K562 (cell line): ENCODE data around the gene RNF32. TPM values are rescaled to one million over a fixed set of nuclear protein-coding genes. Genes with fewer than 3 reads are reported as not detected.

Source experiments
- ARID3B ChIP-seq: fragments of 250-450 bp; sonication (Bioruptor Pico); IDR thresholded peaks from 2 replicates; pipeline ENCODE4 v1.4.0; 2020; ENCODE audit warnings: borderline replicate concordance
- BHLHE40 ChIP-seq: IDR thresholded peaks from 2 replicates; pipeline ENCODE4 v1.6.1; 2011; ENCODE audit warnings: low read length, improper control_type of control experiment
- EHMT2 ChIP-seq: fragments of 450-650 bp; IDR thresholded peaks from 2 replicates; pipeline ENCODE4 v1.6.1; 2018; ENCODE audit warnings: antibody characterized with exemption
- ESRRB ChIP-seq: fragments of 250-450 bp; sonication (Bioruptor Pico); IDR thresholded peaks from 2 replicates; pipeline ENCODE4 v1.5.0; 2020; ENCODE audit warnings: mild to moderate bottlenecking, moderate library complexity, borderline replicate concordance
- HCFC1 ChIP-seq: IDR thresholded peaks from 2 replicates; pipeline ENCODE4 v1.6.1; 2012; ENCODE audit warnings: low read depth, low read length, improper control_type of control experiment
- KLF1 ChIP-seq: fragments of 450-650 bp; IDR thresholded peaks from 2 replicates; pipeline ENCODE4 v1.6.1; 2016; ENCODE audit warnings: missing genetic modification characterization, missing compliant biosample characterization
- LEF1 ChIP-seq: fragments of 450-650 bp; IDR thresholded peaks from 2 replicates; pipeline ENCODE4 v1.6.1; 2016; ENCODE audit warnings: mild to moderate bottlenecking
- SREBF2 ChIP-seq: sonication (generic); formaldehyde crosslinking; IDR thresholded peaks from 2 replicates; pipeline ENCODE4 v1.4.0; 2020; ENCODE audit warnings: mild to moderate bottlenecking, missing genetic modification reagents
- THRA ChIP-seq: fragments of 450-650 bp; IDR thresholded peaks from 2 replicates; pipeline ENCODE4 v1.6.1; 2017; ENCODE audit warnings: mild to moderate bottlenecking, moderate library complexity
- ZBTB8A ChIP-seq: fragments of 450-650 bp; IDR thresholded peaks from 2 replicates; pipeline ENCODE4 v1.6.1; 2018; ENCODE audit warnings: mild to moderate bottlenecking, moderate library complexity; ENCODE audit not compliant: partially characterized antibody
- ZZZ3 ChIP-seq: fragments of 450-650 bp; IDR thresholded peaks from 2 replicates; pipeline ENCODE4 v1.6.1; 2016; ENCODE audit warnings: antibody characterized with exemption, mild to moderate bottlenecking, moderate library complexity
- polyA plus RNA-seq, 8 experiments: library from polyadenylated mRNA; depleted of rRNA in 4 of 8; stranded (reverse) in 5 of 8; unstranded in 3 of 8; fragments of >200 nt; fragmentation: Nextera tagmentation in 2 of 8; fragmentation: Illumina TruSeq in 1 of 8; extraction: Ambion mirVana in 2 of 8; extraction: Trizol in 1 of 8; gene quantifications; 2 replicates each; pipeline versions ENCODE4 v1.2.1 to v1.2.3, GENCODE V29; 2011 to 2014; ENCODE audit warnings: inconsistent platforms in 1 of 8, missing spikeins in 1 of 8
- total RNA-seq, 7 experiments: library from RNA; depleted of rRNA in 6 of 7; stranded (reverse); fragments of >200 nt in 6 of 7; fragmentation: Illumina TruSeq in 2 of 7; extraction: Trizol in 2 of 7; gene quantifications; 2 replicates each; pipeline versions ENCODE4 v1.2.1 to v1.2.3, GENCODE V29; 2011 to 2021; ENCODE audit warnings: low replicate concordance in 1 of 7
- TF ChIP-seq, protein P1 (sequence below): fragments of 250-450 bp; sonication (Bioruptor Pico); IDR thresholded peaks from 2 replicates; pipeline ENCODE4 v1.5.1; 2021; ENCODE audit warnings: mild to moderate bottlenecking
- TF ChIP-seq, protein P2 (sequence below): sonication (generic); formaldehyde crosslinking; IDR thresholded peaks from 2 replicates; pipeline ENCODE4 v1.8.0; 2023; ENCODE audit warnings: missing genetic modification reagents, mild to moderate bottlenecking, borderline replicate concordance
- TF ChIP-seq, protein P3 (sequence below): sonication (generic); formaldehyde crosslinking; IDR thresholded peaks from 2 replicates; pipeline ENCODE4 v1.8.0; 2022; ENCODE audit warnings: mild to moderate bottlenecking, missing genetic modification reagents

The RNF32 gene
- total and polyA plus RNA-seq, 9 of the 15 experiments (the other 6 are each of a cell fraction or from before 2014, with no cell fraction given): 2.6 to 7.0 (median 4.6) TPM

DNA sequence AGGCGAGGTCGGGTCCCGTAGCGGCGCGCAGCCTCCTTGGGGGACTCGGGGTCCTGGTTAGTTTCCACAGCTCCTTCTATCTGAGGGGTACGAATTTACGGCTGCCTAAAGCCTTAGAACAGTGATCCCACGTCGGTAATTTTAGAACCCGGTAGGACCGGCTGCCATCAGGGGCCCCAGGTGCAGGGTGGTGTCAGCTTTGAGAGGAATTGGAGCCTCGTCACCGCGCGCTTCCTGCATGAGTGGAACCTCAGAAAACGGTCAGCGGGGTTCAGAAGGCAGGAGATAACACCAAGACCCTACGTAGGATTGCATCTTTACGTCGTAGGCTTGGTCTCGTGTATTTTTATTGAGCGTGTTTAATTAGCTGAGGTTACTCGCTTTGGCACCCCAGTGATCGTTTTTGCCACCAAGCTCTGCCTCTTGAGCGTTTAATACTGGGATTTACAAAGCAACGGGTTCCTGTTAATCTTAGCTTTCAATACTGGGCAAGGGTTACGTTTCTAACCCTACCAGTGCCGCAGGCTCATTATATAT is 443 bp downstream of the RNF32 start (continued):
- TF ChIP-seq SREBF2 (CRISPR knock-in tag): no peak
- no peak for TF ChIP-seq ESRRB (CRISPR knock-in tag)
- TF ChIP-seq, protein P1, sequence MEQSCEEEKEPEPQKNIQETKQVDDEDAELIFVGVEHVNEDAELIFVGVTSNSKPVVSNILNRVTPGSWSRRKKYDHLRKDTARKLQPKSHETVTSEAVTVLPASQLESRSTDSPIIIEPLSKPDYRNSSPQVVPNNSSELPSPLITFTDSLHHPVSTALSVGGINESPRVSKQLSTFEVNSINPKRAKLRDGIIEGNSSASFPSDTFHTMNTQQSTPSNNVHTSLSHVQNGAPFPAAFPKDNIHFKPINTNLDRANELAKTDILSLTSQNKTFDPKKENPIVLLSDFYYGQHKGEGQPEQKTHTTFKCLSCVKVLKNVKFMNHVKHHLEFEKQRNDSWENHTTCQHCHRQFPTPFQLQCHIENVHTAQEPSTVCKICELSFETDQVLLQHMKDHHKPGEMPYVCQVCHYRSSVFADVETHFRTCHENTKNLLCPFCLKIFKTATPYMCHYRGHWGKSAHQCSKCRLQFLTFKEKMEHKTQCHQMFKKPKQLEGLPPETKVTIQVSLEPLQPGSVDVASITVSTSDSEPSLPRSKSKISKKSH: no peak
- no peak for TF ChIP-seq ZZZ3
- TF ChIP-seq, protein P2, sequence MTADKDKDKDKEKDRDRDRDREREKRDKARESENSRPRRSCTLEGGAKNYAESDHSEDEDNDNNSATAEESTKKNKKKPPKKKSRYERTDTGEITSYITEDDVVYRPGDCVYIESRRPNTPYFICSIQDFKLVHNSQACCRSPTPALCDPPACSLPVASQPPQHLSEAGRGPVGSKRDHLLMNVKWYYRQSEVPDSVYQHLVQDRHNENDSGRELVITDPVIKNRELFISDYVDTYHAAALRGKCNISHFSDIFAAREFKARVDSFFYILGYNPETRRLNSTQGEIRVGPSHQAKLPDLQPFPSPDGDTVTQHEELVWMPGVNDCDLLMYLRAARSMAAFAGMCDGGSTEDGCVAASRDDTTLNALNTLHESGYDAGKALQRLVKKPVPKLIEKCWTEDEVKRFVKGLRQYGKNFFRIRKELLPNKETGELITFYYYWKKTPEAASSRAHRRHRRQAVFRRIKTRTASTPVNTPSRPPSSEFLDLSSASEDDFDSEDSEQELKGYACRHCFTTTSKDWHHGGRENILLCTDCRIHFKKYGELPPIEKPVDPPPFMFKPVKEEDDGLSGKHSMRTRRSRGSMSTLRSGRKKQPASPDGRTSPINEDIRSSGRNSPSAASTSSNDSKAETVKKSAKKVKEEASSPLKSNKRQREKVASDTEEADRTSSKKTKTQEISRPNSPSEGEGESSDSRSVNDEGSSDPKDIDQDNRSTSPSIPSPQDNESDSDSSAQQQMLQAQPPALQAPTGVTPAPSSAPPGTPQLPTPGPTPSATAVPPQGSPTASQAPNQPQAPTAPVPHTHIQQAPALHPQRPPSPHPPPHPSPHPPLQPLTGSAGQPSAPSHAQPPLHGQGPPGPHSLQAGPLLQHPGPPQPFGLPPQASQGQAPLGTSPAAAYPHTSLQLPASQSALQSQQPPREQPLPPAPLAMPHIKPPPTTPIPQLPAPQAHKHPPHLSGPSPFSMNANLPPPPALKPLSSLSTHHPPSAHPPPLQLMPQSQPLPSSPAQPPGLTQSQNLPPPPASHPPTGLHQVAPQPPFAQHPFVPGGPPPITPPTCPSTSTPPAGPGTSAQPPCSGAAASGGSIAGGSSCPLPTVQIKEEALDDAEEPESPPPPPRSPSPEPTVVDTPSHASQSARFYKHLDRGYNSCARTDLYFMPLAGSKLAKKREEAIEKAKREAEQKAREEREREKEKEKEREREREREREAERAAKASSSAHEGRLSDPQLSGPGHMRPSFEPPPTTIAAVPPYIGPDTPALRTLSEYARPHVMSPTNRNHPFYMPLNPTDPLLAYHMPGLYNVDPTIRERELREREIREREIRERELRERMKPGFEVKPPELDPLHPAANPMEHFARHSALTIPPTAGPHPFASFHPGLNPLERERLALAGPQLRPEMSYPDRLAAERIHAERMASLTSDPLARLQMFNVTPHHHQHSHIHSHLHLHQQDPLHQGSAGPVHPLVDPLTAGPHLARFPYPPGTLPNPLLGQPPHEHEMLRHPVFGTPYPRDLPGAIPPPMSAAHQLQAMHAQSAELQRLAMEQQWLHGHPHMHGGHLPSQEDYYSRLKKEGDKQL (CRISPR knock-in tag): no peak
- TF ChIP-seq KLF1 (tag): no peak
- no peak for TF ChIP-seq ARID3B (CRISPR knock-in tag)
- no peak for TF ChIP-seq LEF1
- TF ChIP-seq EHMT2: no peak
- TF ChIP-seq ZBTB8A: no peak
- TF ChIP-seq HCFC1: no peak
- TF ChIP-seq, protein P3, sequence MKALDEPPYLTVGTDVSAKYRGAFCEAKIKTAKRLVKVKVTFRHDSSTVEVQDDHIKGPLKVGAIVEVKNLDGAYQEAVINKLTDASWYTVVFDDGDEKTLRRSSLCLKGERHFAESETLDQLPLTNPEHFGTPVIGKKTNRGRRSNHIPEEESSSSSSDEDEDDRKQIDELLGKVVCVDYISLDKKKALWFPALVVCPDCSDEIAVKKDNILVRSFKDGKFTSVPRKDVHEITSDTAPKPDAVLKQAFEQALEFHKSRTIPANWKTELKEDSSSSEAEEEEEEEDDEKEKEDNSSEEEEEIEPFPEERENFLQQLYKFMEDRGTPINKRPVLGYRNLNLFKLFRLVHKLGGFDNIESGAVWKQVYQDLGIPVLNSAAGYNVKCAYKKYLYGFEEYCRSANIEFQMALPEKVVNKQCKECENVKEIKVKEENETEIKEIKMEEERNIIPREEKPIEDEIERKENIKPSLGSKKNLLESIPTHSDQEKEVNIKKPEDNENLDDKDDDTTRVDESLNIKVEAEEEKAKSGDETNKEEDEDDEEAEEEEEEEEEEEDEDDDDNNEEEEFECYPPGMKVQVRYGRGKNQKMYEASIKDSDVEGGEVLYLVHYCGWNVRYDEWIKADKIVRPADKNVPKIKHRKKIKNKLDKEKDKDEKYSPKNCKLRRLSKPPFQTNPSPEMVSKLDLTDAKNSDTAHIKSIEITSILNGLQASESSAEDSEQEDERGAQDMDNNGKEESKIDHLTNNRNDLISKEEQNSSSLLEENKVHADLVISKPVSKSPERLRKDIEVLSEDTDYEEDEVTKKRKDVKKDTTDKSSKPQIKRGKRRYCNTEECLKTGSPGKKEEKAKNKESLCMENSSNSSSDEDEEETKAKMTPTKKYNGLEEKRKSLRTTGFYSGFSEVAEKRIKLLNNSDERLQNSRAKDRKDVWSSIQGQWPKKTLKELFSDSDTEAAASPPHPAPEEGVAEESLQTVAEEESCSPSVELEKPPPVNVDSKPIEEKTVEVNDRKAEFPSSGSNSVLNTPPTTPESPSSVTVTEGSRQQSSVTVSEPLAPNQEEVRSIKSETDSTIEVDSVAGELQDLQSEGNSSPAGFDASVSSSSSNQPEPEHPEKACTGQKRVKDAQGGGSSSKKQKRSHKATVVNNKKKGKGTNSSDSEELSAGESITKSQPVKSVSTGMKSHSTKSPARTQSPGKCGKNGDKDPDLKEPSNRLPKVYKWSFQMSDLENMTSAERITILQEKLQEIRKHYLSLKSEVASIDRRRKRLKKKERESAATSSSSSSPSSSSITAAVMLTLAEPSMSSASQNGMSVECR (CRISPR knock-in tag): no peak; the same call in 1 of the 2 replicates
- no peak; the same call in 1 of the 2 replicates for TF ChIP-seq BHLHE40
- no peak for TF ChIP-seq THRA
